Measurements from ENCODE around the gene PPP2R5A.

DNA sequence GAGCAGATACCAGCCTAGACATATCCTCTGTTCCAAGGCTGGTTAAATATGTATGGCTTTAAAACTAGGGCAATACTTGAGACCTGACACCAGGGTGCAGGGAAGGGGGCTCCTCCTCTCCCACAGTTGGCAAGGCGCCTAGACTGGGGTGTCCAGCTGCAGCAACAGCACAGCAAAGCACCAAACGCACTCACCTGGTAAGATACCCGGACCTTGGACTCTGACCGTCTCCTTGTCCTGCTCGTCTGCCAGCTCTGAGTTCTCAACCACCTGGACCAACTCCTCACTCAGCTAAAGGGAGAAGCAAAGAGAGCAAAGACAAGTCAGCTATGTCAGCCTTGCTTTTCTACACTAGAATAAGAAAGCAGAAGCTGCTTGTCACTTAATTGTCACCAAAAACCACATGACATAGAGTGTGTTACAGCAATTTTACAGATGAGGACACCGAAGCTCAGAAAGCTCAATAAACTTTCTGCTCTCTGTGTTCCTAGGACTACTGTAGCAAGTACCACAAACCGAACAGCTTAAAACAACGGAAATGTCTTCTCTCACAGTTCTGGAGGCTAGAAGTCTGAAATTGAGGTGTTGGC, 125.1 kb downstream of the PPP2R5A start:
- no peak for TF ChIP-seq CTCF (IDR thresholded peaks at IDR 0.05)
- TF ChIP-seq EP300 (IDR thresholded peaks at IDR 0.05; ENCODE audit: low read depth): no peak
